ENCODE data around the gene HSD11B1L.

GRCh38 chr19:5678071-5678718 lies 2.6 kb upstream of the HSD11B1L start:
- TF ChIP-seq CTCF (IDR thresholded peaks at IDR 0.05; ENCODE audit: insufficient read depth, low read length) (no peak), GABPA (IDR thresholded peaks at IDR 0.05; ENCODE audit: low read depth) (no peak), POLR2AphosphoS5 (IDR thresholded peaks at IDR 0.05; ENCODE audit: low read depth) (no peak), REST (IDR thresholded peaks at IDR 0.05; ENCODE audit: insufficient replicate concordance, low read depth) (no peak)

Measured in HL-60 (cell line).